Measurements from ENCODE around the gene ANKLE2.
"Not testable (repeated sequence)": the region's sequence is repeated elsewhere in the genome, so short reads cannot be mapped to it uniquely, and the experiment has no call there.

The ANKLE2 gene

DNA sequence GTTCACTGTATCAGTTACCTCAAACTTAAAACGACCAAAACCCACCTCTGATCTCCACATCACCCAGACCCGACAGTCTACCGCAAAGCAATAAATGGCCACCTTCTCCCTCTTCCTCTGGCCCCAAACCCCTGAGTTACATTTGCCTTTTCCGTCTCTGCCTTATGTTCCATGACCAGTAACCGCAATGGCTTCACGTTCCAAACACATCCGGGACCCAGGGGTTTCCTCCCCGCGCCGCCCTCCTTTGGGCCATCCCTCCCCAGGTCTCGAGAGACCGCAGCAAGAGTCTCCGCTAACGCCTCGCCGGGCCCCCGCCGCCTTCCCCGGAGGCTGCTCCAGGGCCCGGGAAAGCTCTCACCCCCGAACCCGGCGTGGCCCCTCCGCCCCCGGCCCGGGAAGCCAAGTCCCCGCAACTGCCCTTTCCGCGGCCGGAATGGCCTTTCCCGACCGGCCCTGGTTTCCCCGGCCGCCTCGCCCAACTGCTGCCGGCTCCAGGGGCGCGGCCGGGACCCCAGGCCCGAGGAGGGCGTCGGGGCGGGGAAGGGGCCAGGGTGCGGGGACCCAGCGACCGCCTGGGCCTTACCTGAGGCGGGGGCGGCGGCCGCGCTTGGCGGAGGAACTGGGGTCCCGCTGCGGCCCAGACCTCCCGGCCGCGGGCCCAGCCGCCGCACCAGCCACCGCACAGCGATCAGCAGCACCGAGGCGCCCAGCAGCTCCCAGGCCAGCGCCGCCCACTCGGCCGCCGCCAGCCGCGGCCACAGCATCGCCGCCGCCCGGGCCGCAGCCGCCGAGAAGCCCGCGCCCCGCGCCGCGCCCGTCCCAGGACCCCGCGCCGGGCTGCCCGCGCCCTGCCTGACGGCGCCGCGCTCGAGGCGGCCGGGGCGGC is at the start of gene ANKLE2:
Gene ANKLE2, minus strand, starts transcription at position 801 of the 889 bp plus-strand sequence. Its CDS starts 34 bp downstream, at position 767.
- DNase-seq = peak; percentile 68

DNA sequence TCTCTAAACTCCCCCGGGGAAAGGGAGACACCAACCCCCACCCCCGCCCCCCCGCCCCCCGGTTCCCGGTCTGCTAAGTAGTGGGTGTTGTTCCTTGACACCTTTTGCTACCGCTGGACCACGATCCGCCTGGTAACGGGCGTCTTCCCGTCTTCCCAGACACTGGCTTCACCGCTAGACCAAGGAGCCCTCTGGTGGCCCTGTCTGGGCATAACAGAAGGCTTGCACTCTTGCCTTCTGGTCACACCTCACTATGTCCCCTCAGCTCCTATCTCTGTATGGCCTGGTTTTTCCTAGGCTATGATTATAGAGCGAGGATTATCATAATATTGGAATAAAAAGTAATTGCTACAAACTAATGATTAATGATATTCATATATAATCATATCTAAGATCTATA is 47.8 kb upstream of the ANKLE2 start:
- not testable (repeated sequence) for DNase-seq

DNA sequence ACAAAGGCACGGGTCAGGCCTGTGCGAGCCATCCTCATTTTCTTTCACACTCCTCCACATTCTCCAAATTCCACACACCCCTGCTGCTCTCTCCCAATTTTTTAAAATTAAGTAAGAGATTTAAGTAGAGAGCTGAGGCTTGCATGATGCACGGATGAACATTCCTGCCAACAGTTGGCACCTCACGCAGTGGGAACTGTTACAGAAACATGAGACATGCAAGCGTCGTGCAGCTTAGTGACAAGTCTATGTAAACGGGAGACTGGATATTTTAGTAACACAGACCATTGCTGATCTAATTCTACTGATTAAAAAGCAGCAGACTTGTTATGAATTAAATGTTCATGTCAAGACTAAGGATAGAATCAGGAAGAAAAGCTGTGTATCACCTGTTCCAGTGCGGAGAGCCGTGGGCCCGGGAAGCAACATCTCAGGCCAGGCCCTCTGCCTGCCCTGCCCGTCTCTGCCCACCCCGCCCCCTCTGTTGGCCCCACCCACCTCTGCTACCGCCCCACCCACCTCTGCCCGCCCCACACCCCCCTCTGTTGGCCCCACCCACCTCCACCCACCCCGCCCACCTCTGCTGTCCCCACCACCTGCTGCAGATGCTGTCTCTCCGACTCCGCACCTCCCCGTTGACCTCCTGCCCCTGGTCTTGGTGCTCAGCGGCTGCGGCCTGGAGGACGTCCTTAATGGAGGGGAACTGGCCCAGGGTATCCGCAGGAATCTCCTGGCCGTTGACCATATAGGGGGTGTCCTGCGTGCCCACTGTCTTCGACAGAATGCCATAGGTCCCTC is 45.9 kb upstream of the ANKLE2 start:
- no peak for DNase-seq

DNA sequence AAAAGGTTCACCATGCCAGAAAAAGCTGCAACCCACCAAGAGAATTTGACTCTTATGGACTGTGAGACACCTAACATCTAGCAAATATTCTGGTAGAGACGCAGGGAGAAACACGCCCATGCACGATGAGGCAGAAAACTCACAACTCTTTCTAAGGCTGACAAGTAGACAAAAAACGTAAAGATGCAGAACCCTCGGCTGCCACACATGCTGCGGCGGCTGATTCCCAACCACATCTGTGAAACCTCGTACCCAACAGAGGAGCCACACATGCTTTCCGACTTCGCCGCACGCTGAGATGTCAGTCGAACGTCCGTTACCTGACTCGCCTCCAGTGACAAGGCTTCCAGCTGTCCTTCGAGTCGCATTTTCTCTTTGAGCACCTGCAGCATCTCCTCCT is 45.2 kb upstream of the ANKLE2 start:
- no peak for DNase-seq

DNA sequence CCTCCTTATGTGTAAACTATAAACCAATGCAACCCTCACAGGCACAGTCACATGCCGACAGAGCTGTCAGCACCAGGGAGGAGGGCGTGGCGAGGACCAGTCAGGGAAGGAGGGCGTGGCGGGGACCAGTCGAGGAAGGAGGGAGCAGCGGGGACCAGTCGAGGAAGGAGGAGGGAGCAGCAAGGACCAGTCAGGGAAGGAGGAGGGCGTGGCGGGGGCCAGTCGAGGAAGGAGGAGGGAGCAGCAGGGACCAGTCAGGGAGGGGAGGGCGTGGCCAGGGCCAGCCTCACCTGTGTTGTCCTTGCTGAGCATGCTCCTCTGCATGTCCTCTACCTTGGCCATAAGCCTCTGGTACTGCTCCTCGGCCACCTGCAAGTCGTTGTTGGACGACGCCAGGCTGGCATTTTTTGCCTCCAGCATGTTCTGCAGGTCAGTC is 42.8 kb upstream of the ANKLE2 start:
- no peak for DNase-seq

DNA sequence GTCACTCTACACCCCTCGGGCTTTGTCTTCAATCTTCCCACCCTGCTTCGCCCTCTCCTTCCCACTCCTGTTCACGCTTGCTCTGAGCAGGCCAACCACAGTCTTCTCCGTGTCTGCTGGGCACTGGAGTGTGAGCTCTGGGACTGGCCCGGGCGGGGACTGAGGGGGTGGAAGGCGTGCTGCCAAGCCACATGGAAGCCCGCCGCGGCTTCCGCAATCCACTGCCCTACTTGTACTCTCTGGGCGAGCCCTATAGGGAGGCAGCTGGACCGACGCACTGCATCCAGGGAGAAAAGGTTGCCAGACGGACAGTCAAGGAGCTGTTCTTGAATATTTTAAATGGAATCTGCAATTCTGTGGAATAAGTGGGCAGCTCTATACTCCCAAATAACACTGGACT is 42.3 kb upstream of the ANKLE2 start:
- DNase-seq = no peak

DNA sequence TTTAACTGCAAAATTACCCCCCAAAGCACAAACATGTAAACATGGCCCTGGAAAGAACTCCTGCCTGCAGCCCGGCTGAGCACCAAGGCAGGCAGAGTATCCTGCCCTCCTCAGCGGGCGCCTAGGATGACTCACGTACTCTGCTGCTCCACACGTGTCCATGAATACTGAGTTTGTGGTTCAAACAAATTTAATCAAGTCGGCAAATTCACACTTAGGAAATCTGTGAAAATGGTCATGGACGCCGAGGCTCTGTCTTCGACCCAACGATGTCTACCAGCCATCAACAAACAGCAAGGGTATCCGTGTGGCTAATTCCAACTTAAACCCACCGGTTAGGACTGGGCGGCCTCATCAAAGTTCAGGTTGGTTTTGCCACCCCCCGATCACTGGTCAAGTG is 41.5 kb upstream of the ANKLE2 start:
- DNase-seq = no peak

DNA sequence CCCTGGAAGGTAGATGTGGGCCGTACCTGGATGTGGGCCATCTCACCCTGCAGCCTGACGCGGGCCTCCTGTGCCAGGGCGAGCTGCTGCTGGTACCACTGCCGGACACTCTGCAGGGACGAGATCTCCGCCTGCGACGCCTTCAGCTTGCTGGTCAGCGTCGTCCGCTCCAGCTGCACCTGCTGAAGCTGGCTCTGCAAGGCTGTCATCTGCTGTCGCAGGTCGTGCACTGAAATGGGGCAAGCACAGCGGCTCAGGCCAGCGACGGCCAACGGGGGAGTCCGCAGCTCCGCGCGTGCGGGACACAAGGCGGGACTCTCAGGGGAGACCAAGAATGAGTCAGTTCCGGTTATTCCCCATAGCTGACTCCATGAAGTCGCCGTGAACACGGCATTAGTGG is 40.1 kb upstream of the ANKLE2 start:
- DNase-seq = no peak

DNA sequence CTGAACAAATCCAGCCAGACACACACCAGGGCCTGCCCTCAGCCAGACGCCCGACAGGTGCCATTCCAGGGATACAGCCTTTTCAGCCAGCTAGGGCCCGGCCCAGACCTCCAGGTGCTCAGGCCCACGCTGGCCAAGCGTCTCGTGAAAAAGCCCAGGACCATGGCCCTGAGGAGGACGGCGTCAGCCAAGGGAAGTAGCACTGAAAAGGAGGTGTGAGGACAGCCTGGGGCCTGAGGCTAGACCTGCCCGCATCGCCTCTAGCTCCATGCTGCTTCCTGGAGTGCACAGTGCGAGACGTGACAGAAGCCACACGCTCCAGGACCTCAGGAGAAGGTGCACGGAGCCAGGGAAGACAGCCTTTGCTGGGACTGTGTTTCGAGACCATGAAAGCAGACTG is 37.2 kb upstream of the ANKLE2 start:
- no peak for DNase-seq

DNA sequence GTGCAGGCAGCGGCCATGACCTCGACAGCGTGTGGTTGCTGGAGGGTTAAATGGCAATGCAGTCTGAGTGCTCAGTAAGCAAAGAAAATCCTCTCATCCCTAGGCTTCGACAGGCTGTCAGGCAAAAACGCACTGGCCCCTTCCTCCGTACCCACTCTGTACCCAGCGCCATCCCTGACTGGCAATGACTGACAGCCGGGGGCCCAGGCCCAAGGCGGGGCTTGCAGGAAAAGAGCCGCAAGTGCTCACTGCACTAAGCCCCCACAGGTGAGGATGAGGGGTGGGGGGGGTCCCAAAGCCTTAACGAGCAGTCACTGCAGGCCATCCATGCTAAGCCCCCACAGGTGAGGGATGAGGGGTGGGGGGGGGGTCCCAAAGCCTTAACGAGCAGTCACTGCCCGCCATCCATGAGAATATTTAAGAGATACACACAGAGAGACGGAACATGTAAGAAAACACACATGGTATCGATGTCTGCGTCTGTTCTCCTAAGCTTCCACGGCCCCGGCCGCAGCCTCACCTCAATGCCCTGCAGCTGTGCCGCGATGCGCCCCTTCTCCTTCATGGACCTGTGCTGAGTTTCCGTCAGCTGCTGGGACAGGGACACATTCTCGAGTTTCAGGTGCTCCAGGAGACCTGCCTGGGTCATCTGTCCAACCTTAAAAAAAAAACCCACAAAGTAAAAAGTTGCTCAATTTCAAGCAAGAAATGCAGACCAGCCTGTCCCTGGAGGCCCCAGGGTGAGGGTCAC is 36.4 kb upstream of the ANKLE2 start:
- no peak for DNase-seq

DNA sequence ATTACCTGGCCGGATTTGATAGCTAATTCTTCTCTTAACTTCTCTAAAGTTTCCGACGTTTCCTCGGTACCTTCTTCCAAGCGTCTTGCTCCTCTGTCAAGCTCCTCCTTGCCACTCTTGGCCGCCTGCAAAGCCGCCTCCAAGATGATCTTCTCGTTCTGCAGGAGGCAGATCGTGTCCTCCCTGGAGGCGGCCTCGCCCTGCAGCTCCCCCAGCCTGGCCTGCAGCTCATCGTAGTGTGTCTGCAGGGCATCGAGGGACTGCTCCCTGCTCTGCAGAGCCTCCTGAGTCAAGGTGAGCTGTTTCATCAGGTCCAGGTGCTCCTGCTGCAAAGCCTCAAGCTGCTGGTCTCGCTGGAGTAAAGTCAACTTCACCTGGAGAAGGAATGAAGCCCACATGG is 34.2 kb upstream of the ANKLE2 start:
- DNase-seq = no peak

DNA sequence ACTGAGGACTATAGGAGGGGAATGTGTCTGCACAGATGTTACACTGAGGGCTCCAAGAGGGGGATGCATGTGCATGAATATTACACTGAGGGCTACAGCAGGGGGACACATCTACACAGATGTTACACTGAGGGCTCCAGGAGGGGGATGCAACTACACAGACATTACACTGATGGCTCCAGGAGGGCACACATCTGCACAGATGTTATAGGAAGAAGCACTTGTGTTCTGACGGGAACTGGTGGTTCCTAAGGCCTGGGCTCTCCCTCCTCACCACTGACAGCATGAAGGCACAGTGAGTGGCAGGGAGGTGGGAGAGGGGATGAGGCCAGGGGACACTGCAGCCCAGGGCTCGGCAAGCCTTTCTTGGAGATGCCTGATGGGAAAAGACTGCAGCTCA is 30.3 kb upstream of the ANKLE2 start:
- not testable (repeated sequence) for DNase-seq

DNA sequence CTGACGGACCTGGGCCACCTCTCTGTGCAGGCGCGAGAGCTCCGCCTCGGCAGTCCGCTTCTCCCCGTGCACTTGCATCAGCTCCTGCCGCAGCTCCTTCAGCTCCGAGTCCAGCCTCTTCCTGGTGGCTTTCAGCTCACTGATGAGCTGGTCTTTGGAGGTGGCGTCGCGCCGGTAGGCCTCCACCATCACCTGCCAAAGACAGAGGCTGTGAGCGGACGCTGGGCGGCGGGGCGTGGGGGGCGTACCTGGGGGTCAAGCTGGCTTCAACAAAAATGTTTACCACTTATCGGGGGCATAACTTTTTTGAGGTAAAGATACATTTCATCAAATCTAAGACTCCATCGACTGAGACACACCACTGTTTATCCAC is 27.5 kb upstream of the ANKLE2 start:
- no peak for DNase-seq

DNA sequence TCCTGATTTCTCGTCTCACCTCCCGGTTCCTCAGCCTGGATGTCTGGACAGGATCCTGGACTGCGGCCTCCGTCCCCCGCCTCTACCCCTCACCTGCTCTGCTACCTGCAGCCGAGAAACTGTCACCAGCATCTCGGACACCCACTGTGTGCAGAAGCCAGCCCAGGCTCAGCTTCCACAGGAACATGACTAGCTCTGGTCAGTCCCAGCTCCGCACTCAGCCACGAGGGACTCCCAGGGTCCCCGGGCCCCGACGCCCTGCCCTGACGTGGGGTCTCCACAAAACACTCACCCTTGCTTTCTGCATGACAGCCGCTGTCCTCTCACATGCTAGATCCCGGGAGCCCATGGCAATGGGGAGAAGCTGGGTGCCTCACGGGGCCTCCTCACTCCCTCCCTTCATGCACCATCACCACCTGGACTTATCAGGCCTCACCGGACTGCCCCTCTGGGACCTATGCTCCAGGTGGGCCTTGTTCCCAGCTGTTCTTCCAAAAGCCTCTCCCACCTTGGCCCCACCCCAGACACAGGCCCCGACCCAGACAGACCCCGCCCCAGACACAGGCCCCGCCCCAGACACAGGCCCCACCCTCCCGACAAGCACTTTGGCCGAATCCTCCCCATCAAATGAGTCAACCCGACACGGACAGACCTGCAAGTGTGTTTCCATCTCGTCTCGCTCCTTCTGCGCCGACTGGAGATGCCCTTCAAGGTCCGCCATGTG is 26.9 kb upstream of the ANKLE2 start:
- no peak for DNase-seq

DNA sequence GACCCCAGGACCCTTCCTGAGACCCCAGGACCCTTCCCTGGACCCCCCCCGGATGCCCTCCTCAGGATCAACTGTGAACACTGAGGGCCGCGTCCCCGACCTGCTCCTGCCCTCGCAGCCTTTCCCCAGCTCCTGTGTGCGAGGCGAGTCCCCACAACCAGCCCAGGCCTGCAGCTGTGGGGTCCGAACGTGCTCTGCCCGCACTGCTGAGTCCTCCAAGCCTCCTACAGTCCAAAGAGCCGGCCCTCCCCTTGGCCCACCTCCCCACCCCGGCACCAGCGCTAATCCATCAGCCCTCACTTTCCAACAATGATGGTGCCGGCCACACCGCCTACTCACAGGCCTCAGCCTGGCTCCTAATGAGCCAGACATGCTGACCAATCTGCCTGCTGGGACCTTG is 26.2 kb upstream of the ANKLE2 start:
- no peak for DNase-seq

DNA sequence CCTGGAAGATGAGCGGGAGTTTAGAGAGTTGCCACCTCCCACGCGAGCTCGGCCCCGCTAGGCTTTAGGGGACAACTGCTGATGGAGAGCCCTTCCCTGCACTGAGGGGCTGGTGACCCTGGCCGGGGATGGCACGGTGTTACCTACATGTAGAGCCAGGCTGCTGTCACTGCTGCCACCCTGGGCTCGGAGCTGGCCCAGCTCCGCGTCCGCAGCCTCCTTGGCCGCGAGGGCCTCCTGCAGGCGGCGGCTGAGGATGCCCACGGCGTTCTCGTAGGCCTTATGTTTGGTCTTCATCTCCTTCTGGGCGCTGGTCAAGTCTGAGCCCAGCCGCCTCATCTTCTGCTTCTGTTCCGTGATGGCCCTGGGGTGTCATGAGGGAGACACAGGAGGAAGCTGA is 24.6 kb upstream of the ANKLE2 start:
- DNase-seq = no peak

DNA sequence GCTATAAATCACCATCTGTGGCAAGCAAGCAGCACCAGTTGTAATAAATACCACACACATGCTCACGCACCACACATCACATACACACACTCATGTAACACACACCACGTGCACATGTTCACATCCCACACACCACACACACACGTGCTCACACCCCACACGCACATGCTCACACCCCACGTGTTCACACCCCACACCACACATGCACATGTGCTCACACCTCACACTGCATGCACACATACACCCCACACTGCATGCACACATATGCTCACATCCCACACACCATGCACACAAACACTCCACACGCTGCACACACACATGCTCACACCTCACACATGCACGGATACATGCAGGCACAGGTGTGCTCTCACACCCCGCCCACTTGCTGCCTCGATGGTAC is 22.9 kb upstream of the ANKLE2 start:
- DNase-seq = no peak

DNA sequence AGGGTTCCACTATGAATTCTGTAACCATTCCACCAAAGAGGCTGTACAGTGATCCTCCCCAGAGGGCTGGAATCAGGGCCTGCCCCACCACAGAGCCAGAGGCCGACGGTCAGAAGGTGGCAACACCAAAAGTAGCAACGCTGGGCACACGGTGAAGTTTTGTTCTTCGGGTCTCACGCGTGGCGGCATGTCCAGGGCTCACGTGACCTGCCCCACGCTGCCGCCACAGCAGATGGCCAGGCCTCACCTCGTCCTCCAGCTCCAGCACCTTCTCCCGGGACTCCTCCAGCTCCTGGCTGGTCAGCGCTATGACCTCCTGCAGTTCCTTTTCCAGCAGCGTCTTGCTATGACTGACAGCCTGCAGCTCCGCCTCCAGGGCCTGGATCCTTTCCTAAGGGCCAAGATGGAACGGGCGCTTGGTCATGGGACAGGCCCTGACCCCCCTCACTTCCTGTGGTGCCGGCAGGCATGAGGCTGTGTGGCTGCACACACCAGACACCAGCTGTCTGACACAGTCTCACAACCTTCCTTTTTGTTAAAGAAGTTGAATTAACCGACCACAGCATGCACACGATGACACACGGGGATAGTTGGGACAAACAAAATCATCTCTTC is 22.4 kb upstream of the ANKLE2 start:
- no peak for DNase-seq

DNA sequence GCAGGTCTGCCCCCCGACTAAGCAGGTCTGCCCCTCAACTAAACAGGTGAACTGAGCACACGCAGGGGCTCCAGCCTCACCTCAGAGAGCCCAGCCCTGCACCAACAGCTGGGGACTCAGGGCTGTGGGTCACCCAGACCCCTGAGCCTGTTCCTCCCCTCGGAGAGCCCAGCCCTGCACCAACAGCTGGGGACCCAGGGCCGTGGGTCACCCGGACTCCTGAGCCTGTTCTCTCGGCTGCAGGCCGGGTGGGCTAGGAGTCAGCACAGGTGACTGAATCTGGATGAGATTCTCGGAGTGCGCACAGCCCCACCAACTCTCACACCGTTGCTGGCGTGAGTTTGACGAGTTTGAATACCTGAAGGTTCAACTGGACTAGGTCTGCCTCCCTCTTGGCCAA is 20.3 kb upstream of the ANKLE2 start:
- DNase-seq = no peak

DNA sequence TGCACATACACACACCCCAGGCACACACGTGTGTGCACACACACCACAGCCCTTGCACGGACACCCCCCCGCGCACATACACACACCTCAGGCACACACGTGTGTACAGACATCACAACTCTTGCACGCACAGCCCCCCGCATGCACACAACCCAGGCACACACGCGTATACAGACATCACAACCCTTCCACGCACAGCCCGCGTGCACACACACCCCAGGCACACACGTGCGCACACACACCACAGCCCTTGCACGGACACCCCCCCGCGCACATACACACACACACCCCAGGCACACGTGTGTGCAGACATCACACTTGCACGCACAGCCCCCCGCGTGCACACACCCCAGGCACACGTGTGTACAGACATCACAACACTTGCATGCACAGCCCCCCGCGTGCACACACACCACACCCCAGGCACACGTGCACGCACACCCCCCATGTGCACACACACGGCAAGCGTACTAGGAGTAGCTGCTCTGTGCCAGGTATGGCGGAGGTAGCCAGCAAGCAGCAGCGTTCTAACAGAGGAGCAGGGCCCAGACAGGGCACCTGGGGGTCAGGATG is 18.2 kb upstream of the ANKLE2 start:
- no peak for DNase-seq

DNA sequence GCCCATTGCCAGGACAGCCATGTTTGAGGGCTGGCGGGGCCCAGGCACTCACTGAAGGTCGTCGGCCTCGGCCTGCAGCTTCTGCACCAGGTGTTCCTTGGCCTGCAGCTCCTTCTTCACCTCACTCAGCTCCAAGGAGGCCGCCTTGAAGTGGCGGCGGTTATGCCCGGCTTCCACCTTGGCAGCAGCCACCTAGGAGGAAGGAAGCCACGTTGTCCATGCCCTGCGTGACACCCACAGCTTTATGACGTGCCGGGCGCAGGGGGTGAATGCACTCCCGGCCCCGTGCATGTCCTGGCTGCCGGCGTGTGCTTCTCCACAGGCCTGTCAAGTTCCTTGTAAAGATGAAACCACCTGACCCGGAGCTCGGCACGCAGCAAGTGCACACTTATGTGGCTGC is 16.0 kb upstream of the ANKLE2 start:
- DNase-seq = no peak

All from activated CD4-positive, alpha-beta T cell treated with anti-CD3 and anti-CD28 coated beads for 1 hour (primary cell).